GM19193 (cell line): ENCODE measurements around the gene BACH2.

Experiments
- POLR2A ChIP-seq: IDR thresholded peaks from 4 replicates; pipeline ENCODE4 v1.6.1; 2011; ENCODE audit not compliant: insufficient read depth, insufficient read length; ENCODE audit errors: extremely low read depth

BACH2 gene

DNA sequence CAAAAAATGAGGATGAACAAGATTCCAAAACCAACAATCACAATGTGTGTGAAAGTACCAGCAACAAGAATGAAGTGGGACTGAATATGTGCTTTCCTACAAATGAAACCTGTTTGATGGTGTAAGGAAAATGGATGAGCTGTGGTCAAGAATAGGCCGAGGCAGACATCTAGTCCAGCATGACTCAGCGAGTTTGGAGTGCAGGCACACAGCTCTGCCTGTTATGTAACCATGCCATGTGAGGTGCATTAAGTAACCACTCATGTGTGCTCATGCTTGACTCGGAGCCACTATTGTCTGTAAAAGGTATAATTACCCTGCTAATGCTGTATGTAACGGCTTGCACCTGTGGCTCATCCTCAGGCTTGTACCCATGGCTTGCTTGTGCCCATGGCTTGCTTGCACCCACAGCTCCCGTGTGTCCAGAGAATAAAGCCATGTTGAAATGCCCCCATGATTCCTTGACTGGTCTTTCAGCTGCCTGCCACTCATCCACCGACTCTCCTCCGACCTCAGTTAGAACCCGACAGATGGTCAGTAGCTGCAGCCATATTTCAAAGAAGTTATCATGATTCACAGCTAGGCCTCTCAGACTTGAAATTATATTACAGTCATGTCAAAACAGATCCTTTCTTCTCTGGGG is 98.7 kb downstream of the BACH2 start:
- TF ChIP-seq POLR2A, result no peak

- TF ChIP-seq POLR2A, result no peak
Observed at GRCh38 chr6:90195094-90195829, 101.4 kb downstream of the BACH2 start.

- TF ChIP-seq POLR2A, result no peak
Observed at GRCh38 chr6:90194371-90194841, 102.2 kb downstream of the BACH2 start.

GRCh38 chr6:90193359-90193758 is 103.3 kb downstream of the BACH2 start:
- no peak for TF ChIP-seq POLR2A

- TF ChIP-seq POLR2A, result no peak
Observed at GRCh38 chr6:90192857-90193256, 103.8 kb downstream of the BACH2 start.

DNA sequence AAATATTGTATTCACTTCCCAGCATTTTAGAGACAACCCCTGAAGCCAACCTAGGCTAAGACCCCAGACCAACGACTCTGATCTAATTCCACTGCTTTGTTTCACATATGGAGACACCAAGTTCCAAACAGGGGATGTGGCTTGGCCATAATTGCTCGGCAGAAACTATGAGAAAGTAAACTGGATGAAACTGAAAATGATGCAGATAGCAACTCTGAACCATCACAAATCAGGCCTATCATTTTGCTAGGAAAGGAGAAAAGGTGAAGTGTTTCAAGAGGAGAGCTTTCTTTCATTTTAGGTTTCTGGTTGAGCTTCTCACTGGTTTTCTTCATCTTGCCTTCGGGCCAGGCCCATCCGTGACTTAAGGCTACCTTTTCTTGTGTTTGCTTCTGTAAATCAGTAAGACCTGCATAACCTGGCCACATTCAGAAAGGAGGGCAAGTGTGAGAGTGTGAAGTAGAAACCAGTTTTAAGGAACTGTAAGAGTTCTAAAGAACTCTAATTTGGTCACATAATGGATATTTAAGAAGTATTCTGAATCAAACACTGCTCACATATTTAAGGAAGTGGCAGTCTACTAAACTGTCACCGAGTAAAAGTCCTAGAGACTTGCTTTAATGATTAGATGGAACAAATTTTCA is 105.8 kb downstream of the BACH2 start:
- TF ChIP-seq POLR2A, result no peak

GRCh38 chr6:90190131-90190530 is 106.5 kb downstream of the BACH2 start:
- TF ChIP-seq POLR2A, result no peak

DNA sequence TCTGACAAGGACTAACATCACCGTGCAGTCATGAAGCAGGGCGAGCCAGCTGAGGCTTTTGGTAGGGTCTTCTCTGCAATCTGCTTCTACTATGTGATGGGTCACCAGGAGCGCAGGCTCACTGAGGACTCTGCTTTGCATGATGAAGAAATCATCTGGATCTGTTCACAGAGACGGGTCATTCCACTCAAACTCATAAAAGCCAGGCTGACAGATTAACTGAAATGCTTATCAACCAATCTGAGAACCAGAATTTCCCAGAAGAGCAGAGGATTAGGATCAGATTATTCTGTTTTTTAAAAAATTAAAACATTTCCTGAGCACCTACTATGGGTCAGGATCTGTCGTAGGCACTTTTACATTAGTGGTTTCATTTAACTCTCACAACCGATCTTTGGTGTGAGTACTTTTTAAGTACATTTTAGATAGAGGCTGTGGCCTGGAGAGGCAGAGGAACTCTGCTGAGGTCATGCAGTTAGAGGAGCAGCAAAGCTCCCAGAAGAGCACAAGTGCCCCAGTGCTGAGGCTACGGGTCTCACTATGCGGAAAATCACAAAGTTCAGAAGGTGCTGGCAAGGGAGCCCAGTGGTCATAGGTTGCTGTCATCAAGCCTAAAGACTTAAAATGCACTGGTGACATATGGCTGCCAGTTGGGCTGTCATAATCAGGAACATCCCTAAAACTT is 109.1 kb downstream of the BACH2 start:
- TF ChIP-seq POLR2A, result no peak

DNA sequence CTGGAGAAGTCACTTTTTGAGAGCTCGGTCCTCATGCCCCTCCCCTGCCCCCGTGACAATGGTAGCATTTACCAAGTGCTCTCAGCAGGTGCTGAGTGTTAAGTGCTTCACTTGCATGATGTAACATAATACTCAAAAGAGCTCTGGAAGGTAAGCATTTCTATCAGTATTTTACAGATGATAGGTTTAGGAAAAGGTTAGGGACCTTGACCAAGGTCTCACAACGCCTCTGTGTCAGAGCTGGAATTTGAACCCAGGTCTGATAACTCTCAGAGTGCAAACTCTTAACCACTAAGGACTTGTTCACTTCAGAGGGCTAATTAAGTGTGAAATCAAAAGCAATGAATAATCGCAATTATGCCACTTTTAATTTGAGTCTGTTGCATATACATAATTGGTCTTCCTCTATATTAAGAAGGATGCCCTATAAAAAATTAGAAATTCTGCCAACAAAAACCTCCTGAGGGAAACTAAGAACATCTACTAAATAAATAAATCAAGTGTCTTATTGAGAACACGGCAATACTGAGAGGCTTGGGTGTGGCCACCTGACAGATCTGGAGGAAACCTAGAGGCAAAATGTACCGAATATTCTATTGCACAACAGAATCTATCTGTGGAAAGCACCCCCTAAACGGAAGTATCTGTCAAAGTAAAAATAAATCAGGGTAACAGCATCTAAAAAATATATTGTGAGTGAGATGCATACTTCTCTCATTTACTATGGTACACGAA is 109.8 kb downstream of the BACH2 start:
- no peak for TF ChIP-seq POLR2A

- no peak for TF ChIP-seq POLR2A
Observed at GRCh38 chr6:90186026-90186425, 110.6 kb downstream of the BACH2 start.

DNA sequence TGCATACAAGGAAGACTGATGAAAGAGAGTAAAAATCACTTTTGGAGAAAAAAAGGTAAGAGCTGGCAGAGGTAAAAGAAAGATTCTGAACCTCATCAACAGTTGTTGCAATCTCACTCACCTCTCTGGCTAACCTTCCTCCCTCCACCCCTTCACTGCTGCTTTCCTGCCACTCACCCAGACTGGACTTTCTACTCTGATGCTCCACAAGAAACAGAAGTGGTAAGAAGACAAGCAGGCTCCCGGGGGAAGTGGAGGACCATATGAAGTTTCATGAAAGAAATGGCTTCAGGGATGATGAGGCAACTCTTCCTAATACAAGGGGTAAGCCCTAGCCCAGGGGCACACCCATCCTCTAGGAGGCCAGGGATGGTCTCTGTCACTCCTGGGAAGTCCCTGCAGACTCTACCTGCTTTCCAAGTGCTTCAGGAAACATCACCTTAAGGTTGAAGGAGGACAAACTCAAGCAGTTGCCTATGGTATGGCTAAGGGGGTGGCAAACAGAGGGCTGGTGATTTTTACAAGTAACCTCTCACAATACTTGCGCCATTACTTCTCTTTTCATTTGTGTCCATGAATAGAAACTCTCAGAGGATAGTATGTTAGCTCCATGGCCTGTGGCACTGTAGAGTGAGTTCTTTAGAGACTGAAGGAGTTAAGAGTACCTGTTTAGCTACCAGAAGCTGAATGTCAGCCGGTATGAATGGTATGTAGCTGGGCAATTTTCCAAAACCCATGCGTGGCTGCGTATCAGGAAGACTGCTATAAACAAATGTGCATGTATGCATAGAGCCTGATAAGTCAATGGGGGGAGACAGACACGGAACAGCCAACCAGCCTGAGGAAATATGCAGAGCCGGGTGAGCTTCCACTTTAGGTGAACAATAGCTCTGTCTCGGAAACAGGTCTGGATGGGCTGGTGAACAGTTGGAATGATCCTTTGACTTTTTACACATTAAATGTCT is 112.0 kb downstream of the BACH2 start:
- no peak for TF ChIP-seq POLR2A

DNA sequence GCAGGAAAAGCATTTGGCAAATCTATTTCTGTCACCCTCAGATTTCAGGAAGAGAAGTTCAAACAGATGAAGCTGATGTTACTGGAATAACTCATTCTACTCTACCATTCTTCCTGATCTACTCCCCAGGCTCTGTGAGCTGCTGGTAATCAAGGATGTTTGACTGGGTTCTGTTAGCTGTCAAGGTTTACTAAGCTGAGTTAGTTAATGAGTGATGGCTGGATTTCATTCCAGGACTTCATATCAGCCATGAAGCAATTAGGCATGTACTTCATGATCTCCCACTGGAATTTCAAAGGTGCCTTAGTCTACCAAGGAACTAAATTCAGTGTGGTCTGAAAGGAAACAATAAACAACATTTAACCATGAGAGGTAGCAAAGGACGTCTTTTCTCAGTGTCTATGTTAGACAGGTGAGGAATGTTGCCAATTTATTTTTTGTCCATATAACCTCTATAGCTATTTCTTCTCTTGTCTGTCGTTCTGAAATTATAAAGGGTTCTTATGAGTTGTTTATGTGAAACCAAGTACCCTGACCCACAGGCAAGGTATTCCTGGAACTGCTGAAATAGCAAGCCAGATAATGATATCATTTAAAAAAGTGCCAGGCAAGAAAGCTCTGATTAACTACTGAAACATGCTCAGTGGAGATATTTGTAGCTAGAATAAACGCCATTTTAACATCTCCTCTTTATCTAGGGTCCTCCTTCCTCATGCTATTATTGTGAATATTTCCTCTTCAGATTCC is 112.9 kb downstream of the BACH2 start:
- TF ChIP-seq POLR2A, result no peak

DNA sequence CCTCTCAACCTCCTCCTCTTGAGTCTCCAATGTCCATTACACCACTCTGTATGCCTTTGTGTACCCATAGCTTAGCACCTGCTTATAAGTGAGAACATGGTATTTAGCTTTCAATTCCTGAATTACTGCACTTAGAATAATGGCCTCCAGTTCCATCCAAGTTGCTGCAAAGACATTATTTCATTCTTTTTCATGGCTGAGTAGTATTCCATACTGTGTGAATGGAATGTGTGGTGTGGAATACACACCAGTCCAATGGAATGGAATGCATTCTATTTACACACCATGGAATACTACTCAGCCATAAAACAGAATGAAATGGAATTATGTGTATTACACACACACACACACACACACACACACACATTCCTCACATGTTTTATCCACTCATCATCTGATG is 116.1 kb downstream of the BACH2 start:
- TF ChIP-seq POLR2A, result no peak
